Suprapubic skin (tissue), 3 donors: Measurements from ENCODE around the gene WNT9B.

Source experiments
- POLR2AphosphoS5 ChIP-seq, 3 donors: sonication (generic); formaldehyde crosslinking; IDR thresholded peaks; one replicate each; pipeline ENCODE4 v1.6.1; 2017; ENCODE audit warnings: antibody characterized with exemption in 3 of 3
- TF ChIP-seq, protein P1 (sequence below), 2 donors: fragments of 200-600 bp in 1 of 2; fragments of 450-650 bp in 1 of 2; sonication (generic) in 1 of 2; IDR thresholded peaks; one replicate each; pipeline ENCODE4 v1.5.1; 2016 to 2019; ENCODE audit warnings: antibody characterized with exemption in 2 of 2, mild to moderate bottlenecking in 1 of 2, moderate library complexity in 1 of 2

DNA sequence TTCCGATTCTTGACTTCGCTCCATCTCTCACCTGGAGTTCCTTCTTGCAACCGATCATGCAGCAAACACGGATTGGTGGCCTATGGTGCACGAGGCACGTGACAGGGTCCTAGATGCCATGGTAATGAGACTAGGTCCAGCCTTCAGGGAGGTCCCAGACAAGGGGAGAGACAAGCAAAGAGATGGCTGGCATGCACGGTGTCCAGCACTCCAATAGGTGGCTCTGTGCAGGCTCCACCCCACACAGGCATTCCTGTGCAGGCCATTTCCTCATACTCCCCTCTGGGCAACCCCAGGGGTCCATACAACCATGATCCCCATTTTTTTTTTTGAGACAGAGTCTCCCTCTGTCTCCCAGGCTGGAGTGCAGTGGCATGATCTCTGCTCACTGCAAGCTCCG is 31.3 kb downstream of the WNT9B start:
- TF ChIP-seq, protein P1, sequence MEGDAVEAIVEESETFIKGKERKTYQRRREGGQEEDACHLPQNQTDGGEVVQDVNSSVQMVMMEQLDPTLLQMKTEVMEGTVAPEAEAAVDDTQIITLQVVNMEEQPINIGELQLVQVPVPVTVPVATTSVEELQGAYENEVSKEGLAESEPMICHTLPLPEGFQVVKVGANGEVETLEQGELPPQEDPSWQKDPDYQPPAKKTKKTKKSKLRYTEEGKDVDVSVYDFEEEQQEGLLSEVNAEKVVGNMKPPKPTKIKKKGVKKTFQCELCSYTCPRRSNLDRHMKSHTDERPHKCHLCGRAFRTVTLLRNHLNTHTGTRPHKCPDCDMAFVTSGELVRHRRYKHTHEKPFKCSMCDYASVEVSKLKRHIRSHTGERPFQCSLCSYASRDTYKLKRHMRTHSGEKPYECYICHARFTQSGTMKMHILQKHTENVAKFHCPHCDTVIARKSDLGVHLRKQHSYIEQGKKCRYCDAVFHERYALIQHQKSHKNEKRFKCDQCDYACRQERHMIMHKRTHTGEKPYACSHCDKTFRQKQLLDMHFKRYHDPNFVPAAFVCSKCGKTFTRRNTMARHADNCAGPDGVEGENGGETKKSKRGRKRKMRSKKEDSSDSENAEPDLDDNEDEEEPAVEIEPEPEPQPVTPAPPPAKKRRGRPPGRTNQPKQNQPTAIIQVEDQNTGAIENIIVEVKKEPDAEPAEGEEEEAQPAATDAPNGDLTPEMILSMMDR (IDR thresholded peaks at IDR 0.05) = no peak
- no peak for TF ChIP-seq POLR2AphosphoS5 (IDR thresholded peaks at IDR 0.05)
